SH-SY5Y (cell line): ENCODE results near the gene KIF4B.

Source experiments
- GATA2 ChIP-seq: IDR thresholded peaks from 2 replicates; pipeline ENCODE4 v1.6.1; 2011; ENCODE audit warnings: mild to moderate bottlenecking, low read depth, low read length
- GATA3 ChIP-seq: IDR thresholded peaks from 2 replicates; pipeline ENCODE4 v1.6.1; 2011; ENCODE audit warnings: low read depth, mild to moderate bottlenecking, low read length, moderate library complexity

DNA sequence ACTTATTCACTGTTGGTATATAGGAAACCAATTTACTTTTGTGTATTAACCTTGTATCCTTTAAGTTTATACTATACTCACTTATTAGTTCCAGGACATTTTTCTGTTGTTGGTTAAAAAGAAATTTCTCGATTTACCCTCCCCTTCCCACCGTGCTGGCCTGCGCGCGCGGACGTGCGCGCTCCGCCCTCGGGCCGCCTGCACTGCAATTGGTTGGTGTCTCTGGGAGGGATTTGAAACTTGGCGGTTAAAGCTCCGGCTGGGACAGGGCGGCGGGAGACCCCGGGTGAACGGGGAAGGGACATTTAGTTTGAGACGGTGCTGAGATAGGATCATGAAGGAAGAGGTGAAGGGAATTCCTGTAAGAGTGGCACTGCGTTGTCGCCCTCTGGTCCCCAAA, at the start of gene KIF4B:
- TF ChIP-seq GATA2, result no peak
- no peak for TF ChIP-seq GATA3
